Nephron progenitor cell (in vitro differentiated cells): ENCODE measurements around the gene FAM171A1.

Experiments
- DNase-seq: peaks from one replicate; pipeline ENCODE4 v3.0.0; 2021
- H3K27ac Mint-ChIP-seq: 2 replicates; pipeline ENCODE4 v1.8.0; 2021; ENCODE audit warnings: mild to moderate bottlenecking, moderate library complexity, mixed read lengths
- H3K27me3 Mint-ChIP-seq: 2 replicates; pipeline ENCODE4 v1.8.0; 2021; ENCODE audit warnings: mild to moderate bottlenecking, low read depth, mixed read lengths; ENCODE audit not compliant: poor library complexity
- H3K36me3 Mint-ChIP-seq: 2 replicates; pipeline ENCODE4 v1.8.0; 2021; ENCODE audit warnings: low read depth, mixed read lengths
- H3K4me1 Mint-ChIP-seq: 2 replicates; pipeline ENCODE4 v1.8.0; 2021; ENCODE audit warnings: mixed read lengths
- H3K4me3 Mint-ChIP-seq: 2 replicates; pipeline ENCODE4 v1.8.0; 2021; ENCODE audit warnings: mild to moderate bottlenecking, moderate library complexity, mixed read lengths
- H3K9me3 Mint-ChIP-seq: 2 replicates; pipeline ENCODE4 v1.8.0; 2021; ENCODE audit warnings: mild to moderate bottlenecking, moderate library complexity, mixed read lengths
- TF ChIP-seq, protein P1 (sequence below): fragments of 200-600 bp; sonication (generic); IDR thresholded peaks from 2 replicates; pipeline ENCODE4 v1.5.0; 2021; ENCODE audit warnings: antibody characterized with exemption

Gene FAM171A1

GRCh38 chr10:15351099-15351820, 19.8 kb downstream of the FAM171A1 start:
- Mint-ChIP-seq H3K4me1 (peaks cover 57% of the 10 kb centered on the region), H3K27me3 (peaks cover 4% of the 10 kb centered on the region), H3K36me3 (peaks cover 15% of the 10 kb centered on the region), H3K4me3 (no peak overlapping the region), H3K9me3 (no peaks in the 10 kb centered on the region), H3K27ac (peak overlapping the region; percentile 7)
- TF ChIP-seq, protein P1, sequence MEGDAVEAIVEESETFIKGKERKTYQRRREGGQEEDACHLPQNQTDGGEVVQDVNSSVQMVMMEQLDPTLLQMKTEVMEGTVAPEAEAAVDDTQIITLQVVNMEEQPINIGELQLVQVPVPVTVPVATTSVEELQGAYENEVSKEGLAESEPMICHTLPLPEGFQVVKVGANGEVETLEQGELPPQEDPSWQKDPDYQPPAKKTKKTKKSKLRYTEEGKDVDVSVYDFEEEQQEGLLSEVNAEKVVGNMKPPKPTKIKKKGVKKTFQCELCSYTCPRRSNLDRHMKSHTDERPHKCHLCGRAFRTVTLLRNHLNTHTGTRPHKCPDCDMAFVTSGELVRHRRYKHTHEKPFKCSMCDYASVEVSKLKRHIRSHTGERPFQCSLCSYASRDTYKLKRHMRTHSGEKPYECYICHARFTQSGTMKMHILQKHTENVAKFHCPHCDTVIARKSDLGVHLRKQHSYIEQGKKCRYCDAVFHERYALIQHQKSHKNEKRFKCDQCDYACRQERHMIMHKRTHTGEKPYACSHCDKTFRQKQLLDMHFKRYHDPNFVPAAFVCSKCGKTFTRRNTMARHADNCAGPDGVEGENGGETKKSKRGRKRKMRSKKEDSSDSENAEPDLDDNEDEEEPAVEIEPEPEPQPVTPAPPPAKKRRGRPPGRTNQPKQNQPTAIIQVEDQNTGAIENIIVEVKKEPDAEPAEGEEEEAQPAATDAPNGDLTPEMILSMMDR, result no peak
- no peak for DNase-seq

DNA sequence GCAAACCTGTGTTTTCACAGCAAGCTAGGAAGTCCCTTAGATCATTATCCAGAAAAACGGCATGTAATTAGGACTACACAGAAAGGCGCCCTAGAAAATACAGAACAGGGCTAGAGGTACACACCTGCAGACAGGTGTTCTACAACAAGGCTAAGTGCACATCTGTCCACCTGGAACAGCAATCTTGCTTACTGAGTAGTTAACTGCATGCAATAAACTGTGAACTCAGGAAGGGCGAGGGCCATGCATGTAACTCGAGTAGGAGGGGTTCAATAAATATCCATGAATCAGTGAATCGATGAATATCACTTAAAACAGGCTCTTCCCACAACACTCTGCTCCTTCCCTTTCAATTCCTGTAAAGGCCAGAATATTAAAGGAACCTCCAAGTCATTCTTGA, 22.0 kb downstream of the FAM171A1 start:
- Mint-ChIP-seq H3K27ac (peak overlapping the region; percentile 68), H3K27me3 (peaks cover 4% of the 10 kb centered on the region), H3K9me3 (no peaks in the 10 kb centered on the region), H3K4me3 (peak overlapping the region; percentile 0), H3K4me1 (peaks cover 67% of the 10 kb centered on the region), H3K36me3 (peaks cover 8% of the 10 kb centered on the region)
- TF ChIP-seq, protein P1, result no peak
- no peak for DNase-seq

GRCh38 chr10:15348579-15348978, 22.5 kb downstream of the FAM171A1 start:
- Mint-ChIP-seq H3K27ac (peak overlapping the region; percentile 68), H3K9me3 (no peaks in the 10 kb centered on the region), H3K27me3 (peaks cover 4% of the 10 kb centered on the region), H3K4me3 (no peak overlapping the region), H3K4me1 (peaks cover 69% of the 10 kb centered on the region), H3K36me3 (peaks cover 8% of the 10 kb centered on the region)
- TF ChIP-seq, protein P1, result no peak
- no peak for DNase-seq

- H3K9me3 Mint-ChIP-seq, result no peaks in the 10 kb centered on the region
- H3K27ac Mint-ChIP-seq, result no peak overlapping the region
- DNase-seq, result no peak
- peaks cover 16% of the 10 kb centered on the region for H3K36me3 Mint-ChIP-seq
- H3K27me3 Mint-ChIP-seq, result peaks cover 7% of the 10 kb centered on the region
- TF ChIP-seq, protein P1, result no peak
- peaks cover 59% of the 10 kb centered on the region for H3K4me1 Mint-ChIP-seq
- H3K4me3 Mint-ChIP-seq, result no peak overlapping the region
Observed at GRCh38 chr10:15347150-15347549, 23.9 kb downstream of the FAM171A1 start.

GRCh38 chr10:15346440-15347141, 24.5 kb downstream of the FAM171A1 start:
- Mint-ChIP-seq H3K27me3 (peaks cover 7% of the 10 kb centered on the region), H3K27ac (peak overlapping the region; percentile 50), H3K4me3 (no peak overlapping the region), H3K4me1 (peaks cover 62% of the 10 kb centered on the region), H3K36me3 (peaks cover 16% of the 10 kb centered on the region), H3K9me3 (no peaks in the 10 kb centered on the region)
- TF ChIP-seq, protein P1, result no peak
- DNase-seq, result no peak
